COLO829 (cell line): Measurements from ENCODE around the gene HJURP.

ENCODE experiments used
- DNase-seq: peaks from one replicate; pipeline ENCODE4 v3.0.0; 2012; ENCODE audit warnings: low spot score

HJURP gene

GRCh38 chr2:233813236-233814055, 40.9 kb downstream of the HJURP start:
- no peak for DNase-seq

- no peak for DNase-seq
These were observed 42.6 kb downstream of the HJURP start for GRCh38 chr2:233811732-233812131.

GRCh38 chr2:233811087-233811486, 43.2 kb downstream of the HJURP start:
- no peak for DNase-seq

GRCh38 chr2:233810385-233810784, 44.0 kb downstream of the HJURP start:
- DNase-seq: no peak

- no peak for DNase-seq
These were observed 46.1 kb downstream of the HJURP start for GRCh38 chr2:233807966-233808935.

GRCh38 chr2:233807215-233807865, 47.0 kb downstream of the HJURP start:
- DNase-seq: no peak

- no peak for DNase-seq
These were observed 50.3 kb downstream of the HJURP start for GRCh38 chr2:233803994-233804393.

- DNase-seq: no peak
These were observed 50.9 kb downstream of the HJURP start for GRCh38 chr2:233803292-233803911.

GRCh38 chr2:233802132-233802815, 52.1 kb downstream of the HJURP start:
- DNase-seq: no peak

GRCh38 chr2:233801357-233802131, 52.8 kb downstream of the HJURP start:
- no peak for DNase-seq

- DNase-seq: no peak
These were observed 54.1 kb downstream of the HJURP start for GRCh38 chr2:233800208-233800607.

- no peak for DNase-seq
These were observed 54.6 kb downstream of the HJURP start for GRCh38 chr2:233799716-233800115.

- no peak for DNase-seq
These were observed 55.2 kb downstream of the HJURP start for GRCh38 chr2:233799087-233799665.

- DNase-seq: no peak
These were observed 55.8 kb downstream of the HJURP start for GRCh38 chr2:233798335-233799086.

GRCh38 chr2:233796254-233796653, 58.1 kb downstream of the HJURP start:
- no peak for DNase-seq

- no peak for DNase-seq
These were observed 58.6 kb downstream of the HJURP start for GRCh38 chr2:233795735-233796171.

- DNase-seq: no peak
These were observed 60.1 kb downstream of the HJURP start for GRCh38 chr2:233794128-233794658.

GRCh38 chr2:233793465-233794127, 60.7 kb downstream of the HJURP start:
- DNase-seq: no peak

GRCh38 chr2:233792720-233793119, 61.6 kb downstream of the HJURP start:
- DNase-seq: no peak
